Sigmoid colon (tissue), 7 donors: ENCODE data around the gene MIB2. TPM values are rescaled to one million over a fixed set of nuclear protein-coding genes. Genes with fewer than 3 reads are reported as not detected.

Experiments
- DNase-seq: peaks from one replicate; pipeline ENCODE4 v3.0.0-alpha.2; 2019
- H3K27ac ChIP-seq, 4 donors: fragments of 200-600 bp; sonication (generic); one replicate each; pipeline ENCODE4 v1.5.1; 2016 to 2019; ENCODE audit warnings: mild to moderate bottlenecking in 1 of 4
- H3K27me3 ChIP-seq, 3 donors: fragments of 200-600 bp; sonication (generic); one replicate each; pipeline ENCODE4 v1.5.1; 2019; ENCODE audit warnings: mild to moderate bottlenecking in 1 of 3
- H3K36me3 ChIP-seq, 4 donors: fragments of 200-600 bp; sonication (generic); one replicate each; pipeline ENCODE4 v1.5.1; 2016 to 2019
- H3K4me1 ChIP-seq, 4 donors: fragments of 200-600 bp; sonication (generic); one replicate each; pipeline ENCODE4 v1.5.1; 2017 to 2019
- H3K4me3 ChIP-seq, 4 donors: fragments of 200-600 bp; sonication (generic); one replicate each; pipeline ENCODE4 v1.5.1; 2017 to 2019; ENCODE audit warnings: mild to moderate bottlenecking in 2 of 4, moderate library complexity in 1 of 4
- H3K9me3 ChIP-seq, 4 donors: fragments of 200-600 bp in 3 of 4; sonication (generic) in 3 of 4; one replicate each; pipeline versions ENCODE4 v1.5.1 to v1.6.1; 2013 to 2019
- CTCF ChIP-seq, 4 experiments: fragments of 450-650 bp in 3 of 4; fragments of 200-600 bp in 1 of 4; IDR thresholded peaks; one replicate each; pipeline ENCODE4 v1.5.1; 2016 to 2019; ENCODE audit warnings: antibody characterized with exemption in 4 of 4, mild to moderate bottlenecking in 3 of 4, moderate library complexity in 2 of 4
- EP300 ChIP-seq, 4 donors: sonication (generic); formaldehyde crosslinking; IDR thresholded peaks; one replicate each; pipeline ENCODE4 v1.6.1; 2017; ENCODE audit warnings: antibody characterized with exemption in 4 of 4
- POLR2A ChIP-seq, 2 donors: fragments of 450-650 bp; IDR thresholded peaks; one replicate each; pipeline ENCODE4 v1.6.1; 2016; ENCODE audit warnings: antibody characterized with exemption in 2 of 2, mild to moderate bottlenecking in 2 of 2, moderate library complexity in 2 of 2
- POLR2AphosphoS5 ChIP-seq, 4 donors: sonication (generic); formaldehyde crosslinking; IDR thresholded peaks; one replicate each; pipeline ENCODE4 v1.6.1; 2017; ENCODE audit warnings: antibody characterized with exemption in 4 of 4
- WGBS, 2 donors: extraction: QIAGEN DNeasy Blood & Tissue Kit; methylation state at CpG; one replicate each; pipeline ENCODE4 v1.1.7; 2013; 5-methylcytosine and 5-hydroxymethylcytosine counted together
- intact Hi-C: fragments of 100-400 bp; cut with DNase I; formaldehyde crosslinking; loops from one replicate; pipeline ENCODE4 v1.15.1; 2023
- polyA plus RNA-seq, 3 donors: library from polyadenylated mRNA; stranded (reverse); fragments of 200-250 nt; gene quantifications; one replicate each; pipeline ENCODE4 v1.2.3, GENCODE V29; 2013
- total RNA-seq, 4 donors: library from RNA; depleted of rRNA; stranded (reverse); fragments of >200 nt; gene quantifications; one replicate each; pipeline ENCODE4 v1.1.0, GENCODE V29; 2016
- donor health status: healthy with polysubstance abuse.
- donor health status: Bipolar disorder and iron deficiency.
- donor health status: healthy.

MIB2 gene
- total and polyA plus RNA-seq, 7 donors: 24.6 to 95.3 (median 37.1) TPM

GRCh38 chr1:1603671-1604373, 11.5 kb upstream of the MIB2 start:
- no peaks in the 10 kb centered on the region for H3K36me3 ChIP-seq
- intact Hi-C loops: no loop called here
- H3K27me3 ChIP-seq: peaks cover 17 to 59% (median 34%) of the 10 kb centered on the region in 3 donors
- no peak for TF ChIP-seq CTCF (IDR thresholded peaks at IDR 0.05)
- TF ChIP-seq EP300 (IDR thresholded peaks at IDR 0.05): no peak
- no peak for TF ChIP-seq POLR2A (IDR thresholded peaks at IDR 0.05)
- H3K27ac ChIP-seq: no peak overlapping the region
- no peak overlapping the region for H3K4me3 ChIP-seq
- no peaks in the 10 kb centered on the region for H3K9me3 ChIP-seq
- WGBS, 2 donors: 55 to 80% methylated on average over 13 of the region's 13 CpGs
- DNase-seq: no peak
- peaks cover 0 to 16% (median 14%) of the 10 kb centered on the region in 4 donors for H3K4me1 ChIP-seq

DNA sequence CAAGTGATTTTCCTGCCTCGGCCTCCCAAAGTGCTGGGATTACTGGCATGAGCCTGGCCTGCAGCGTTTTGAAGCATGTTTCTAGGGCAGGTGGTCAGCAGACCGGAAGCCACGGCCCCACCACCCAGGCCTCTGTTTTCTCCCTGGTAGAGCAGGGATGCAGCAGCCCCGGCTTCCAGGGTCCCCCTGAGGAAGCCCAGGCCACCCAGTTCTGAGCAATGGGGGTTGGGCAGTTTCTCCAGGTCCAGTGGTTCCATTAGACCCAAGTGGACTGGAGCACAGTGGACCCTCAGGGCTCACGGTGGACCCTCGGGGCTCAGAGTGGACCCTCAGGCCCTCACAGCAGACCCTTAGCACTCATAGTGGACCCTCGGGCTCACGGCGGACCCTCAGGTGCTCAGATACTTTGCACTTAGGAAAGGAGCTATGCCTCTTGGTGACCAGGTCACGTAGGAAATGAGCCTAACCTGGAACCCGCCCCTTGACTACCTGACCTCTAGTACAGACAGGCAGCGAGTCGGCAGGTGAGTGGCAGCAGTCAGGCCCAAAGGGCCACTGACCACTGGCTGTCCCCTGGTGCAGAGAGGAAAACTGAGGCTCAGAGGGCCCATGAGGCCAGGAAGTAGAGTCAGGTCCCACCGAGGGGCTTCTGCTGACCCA, 10.8 kb upstream of the MIB2 start:
- H3K4me3 ChIP-seq: no peak overlapping the region
- intact Hi-C loops: no loop called here
- no peaks in the 10 kb centered on the region for H3K9me3 ChIP-seq
- H3K27ac ChIP-seq: no peak overlapping the region
- peaks cover 10 to 52% (median 27%) of the 10 kb centered on the region in 3 donors for H3K27me3 ChIP-seq
- peaks cover 0 to 9% (median 8%) of the 10 kb centered on the region in 4 donors for H3K4me1 ChIP-seq
- TF ChIP-seq EP300 (IDR thresholded peaks at IDR 0.05) (no peak), POLR2AphosphoS5 (IDR thresholded peaks at IDR 0.05) (no peak), POLR2A (IDR thresholded peaks at IDR 0.05) (no peak), CTCF (IDR thresholded peaks at IDR 0.05) (no peak)
- H3K36me3 ChIP-seq: no peaks in the 10 kb centered on the region
- no peak for DNase-seq
- WGBS, 2 donors: 73 to 87% methylated on average over 15 of the region's 15 CpGs

DNA sequence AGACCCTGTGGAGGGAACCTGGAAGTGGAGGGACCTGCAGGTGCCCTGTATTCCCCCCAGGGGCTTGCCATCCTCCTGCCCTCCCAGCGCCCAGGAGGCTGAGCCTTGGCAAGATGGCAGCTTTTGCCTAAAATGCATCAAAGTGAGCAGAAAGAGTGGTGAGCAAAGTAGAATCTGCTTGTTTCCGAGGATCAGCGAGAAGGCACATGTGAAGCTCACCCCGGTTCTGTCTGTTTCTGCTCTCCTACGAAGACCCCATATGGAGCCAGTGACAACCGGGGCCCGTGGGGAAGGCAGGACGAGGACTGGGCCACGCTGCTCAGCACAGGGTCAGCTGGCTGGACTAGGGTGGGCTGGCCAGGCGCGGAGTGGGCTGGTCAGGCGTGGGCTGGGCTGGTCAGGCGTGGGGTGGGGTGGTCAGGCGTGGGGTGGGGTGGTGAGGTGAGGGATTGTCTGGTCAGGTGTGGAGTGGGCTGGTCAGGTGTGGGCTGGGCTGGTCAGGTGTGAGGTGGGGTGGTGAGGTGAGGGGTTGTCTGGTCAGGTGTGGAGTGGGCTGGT, 10.2 kb upstream of the MIB2 start:
- intact Hi-C loops: no loop called here
- peaks cover 0 to 8% (median 7%) of the 10 kb centered on the region in 4 donors for H3K4me1 ChIP-seq
- H3K36me3 ChIP-seq: no peaks in the 10 kb centered on the region
- peaks cover 10 to 50% (median 26%) of the 10 kb centered on the region in 3 donors for H3K27me3 ChIP-seq
- no peak overlapping the region for H3K27ac ChIP-seq
- H3K9me3 ChIP-seq: no peaks in the 10 kb centered on the region
- DNase-seq: no peak
- WGBS, 2 donors: 65 to 82% methylated on average over 14 of the region's 14 CpGs
- TF ChIP-seq POLR2A (IDR thresholded peaks at IDR 0.05): no peak
- TF ChIP-seq CTCF (IDR thresholded peaks at IDR 0.05): no peak
- no peak for TF ChIP-seq EP300 (IDR thresholded peaks at IDR 0.05)
- TF ChIP-seq POLR2AphosphoS5 (IDR thresholded peaks at IDR 0.05): no peak
- no peak overlapping the region for H3K4me3 ChIP-seq

GRCh38 chr1:1605724-1606123, 9.6 kb upstream of the MIB2 start:
- intact Hi-C loops: no loop called here
- Histone ChIP-seq H3K9me3 (no peaks in the 10 kb centered on the region), H3K27ac (no peak overlapping the region), H3K27me3 (peaks cover 3 to 44% (median 20%) of the 10 kb centered on the region in 3 donors), H3K4me3 (no peak overlapping the region), H3K4me1 (peaks cover 0 to 4% (median under 1%) of the 10 kb centered on the region in 4 donors), H3K36me3 (no peaks in the 10 kb centered on the region)
- 80 to 95% methylated on average over 17 of the region's 17 CpGs for WGBS, 2 donors
- DNase-seq: no peak
- TF ChIP-seq POLR2AphosphoS5 (IDR thresholded peaks at IDR 0.05) (no peak), POLR2A (IDR thresholded peaks at IDR 0.05) (no peak), EP300 (IDR thresholded peaks at IDR 0.05) (no peak), CTCF (IDR thresholded peaks at IDR 0.05) (no peak)
